Progenitor cell of endocrine pancreas (in vitro differentiated cells): ENCODE measurements around the gene PDSS2. TPM values are rescaled to one million over a fixed set of nuclear protein-coding genes. Genes with fewer than 3 reads are reported as not detected.
"Not testable (repeated sequence)": the region's sequence is repeated elsewhere in the genome, so short reads cannot be mapped to it uniquely, and the experiment has no call there.

Experiments
- DNase-seq: peaks from one replicate; pipeline ENCODE4 v3.0.0; 2021; ENCODE audit warnings: low spot score; ENCODE audit not compliant: unreplicated experiment
- H3K27ac Mint-ChIP-seq: 2 replicates; pipeline ENCODE4 v1.8.0; 2021; ENCODE audit warnings: mild to moderate bottlenecking, moderate library complexity, mixed read lengths
- H3K27me3 Mint-ChIP-seq: 2 replicates; pipeline ENCODE4 v1.8.0; 2021; ENCODE audit warnings: mixed read lengths
- H3K36me3 Mint-ChIP-seq: 2 replicates; pipeline ENCODE4 v1.8.0; 2022; ENCODE audit warnings: mixed read lengths; ENCODE audit not compliant: insufficient read depth
- H3K4me1 Mint-ChIP-seq: 2 replicates; pipeline ENCODE4 v1.8.0; 2021; ENCODE audit warnings: low read depth, mixed read lengths
- H3K4me3 Mint-ChIP-seq: 2 replicates; pipeline ENCODE4 v1.8.0; 2021; ENCODE audit warnings: low read depth, mild to moderate bottlenecking, moderate library complexity, mixed read lengths
- H3K9me3 Mint-ChIP-seq: 2 replicates; pipeline ENCODE4 v1.8.0; 2021; ENCODE audit warnings: low read depth, mixed read lengths
- CTCF ChIP-seq: fragments of 200-600 bp; sonication (generic); IDR thresholded peaks from one replicate; pipeline ENCODE4 v1.5.0; 2021; ENCODE audit warnings: antibody characterized with exemption, mild to moderate bottlenecking; ENCODE audit not compliant: unreplicated experiment
- total RNA-seq: library from RNA; stranded (reverse); gene quantifications from 2 replicates; pipeline ENCODE4 v1.2.1, GENCODE V29; 2021

The PDSS2 gene
- total RNA-seq, 1 donor from 2014 or later, result 12.8 TPM

GRCh38 chr6:107173779-107174178 is 285.6 kb downstream of the PDSS2 start:
- Mint-ChIP-seq H3K36me3 (peaks cover 9% of the 10 kb centered on the region), H3K9me3 (peaks cover 5% of the 10 kb centered on the region), H3K27ac (no peak overlapping the region), H3K27me3 (no peaks in the 10 kb centered on the region), H3K4me1 (no peaks in the 10 kb centered on the region), H3K4me3 (no peak overlapping the region)
- no peak for DNase-seq
- TF ChIP-seq CTCF, result no peak

GRCh38 chr6:107171513-107171912 is 287.9 kb downstream of the PDSS2 start:
- no peaks in the 10 kb centered on the region for H3K27me3 Mint-ChIP-seq
- H3K27ac Mint-ChIP-seq, result no peak overlapping the region
- no peak for DNase-seq
- no peak overlapping the region for H3K4me3 Mint-ChIP-seq
- TF ChIP-seq CTCF, result no peak
- peaks cover 11% of the 10 kb centered on the region for H3K36me3 Mint-ChIP-seq
- peaks cover 11% of the 10 kb centered on the region for H3K9me3 Mint-ChIP-seq
- peaks cover 5% of the 10 kb centered on the region for H3K4me1 Mint-ChIP-seq

- not testable (repeated sequence) for DNase-seq, H3K4me3 Mint-ChIP-seq, H3K27ac Mint-ChIP-seq, H3K36me3 Mint-ChIP-seq, H3K27me3 Mint-ChIP-seq
- Mint-ChIP-seq H3K4me1 (peaks cover 12% of the 10 kb centered on the region), H3K9me3 (peaks cover 11% of the 10 kb centered on the region)
Observed at GRCh38 chr6:107164299-107164698, 295.1 kb downstream of the PDSS2 start.

GRCh38 chr6:107161521-107161920 is 297.8 kb downstream of the PDSS2 start:
- no peak for TF ChIP-seq CTCF
- peaks cover 10% of the 10 kb centered on the region for H3K4me1 Mint-ChIP-seq
- H3K36me3 Mint-ChIP-seq, result no peaks in the 10 kb centered on the region
- no peak for DNase-seq
- peak overlapping the region; percentile 37 for H3K27ac Mint-ChIP-seq
- H3K9me3 Mint-ChIP-seq, result no peaks in the 10 kb centered on the region
- no peak overlapping the region for H3K4me3 Mint-ChIP-seq
- no peaks in the 10 kb centered on the region for H3K27me3 Mint-ChIP-seq

GRCh38 chr6:107156617-107157016 is 302.7 kb downstream of the PDSS2 start:
- no peak for DNase-seq
- Mint-ChIP-seq H3K4me1 (peaks cover 39% of the 10 kb centered on the region), H3K36me3 (no peaks in the 10 kb centered on the region), H3K9me3 (no peaks in the 10 kb centered on the region), H3K27me3 (no peaks in the 10 kb centered on the region), H3K4me3 (no peak overlapping the region), H3K27ac (peak overlapping the region; percentile 15)
- no peak for TF ChIP-seq CTCF

GRCh38 chr6:107154801-107155160 is 304.6 kb downstream of the PDSS2 start:
- Mint-ChIP-seq H3K4me3 (peak overlapping the region; percentile 27), H3K27me3 (no peaks in the 10 kb centered on the region), H3K36me3 (no peaks in the 10 kb centered on the region), H3K4me1 (peaks cover 47% of the 10 kb centered on the region), H3K27ac (peak overlapping the region; percentile 95), H3K9me3 (no peaks in the 10 kb centered on the region)
- no peak for TF ChIP-seq CTCF
- DNase-seq, result no peak
